GM21526 (cell line): Measurements from ENCODE around the gene EPRS1.
"Not testable (repeated sequence)": the region's sequence is repeated elsewhere in the genome, so short reads cannot be mapped to it uniquely, and the experiment has no call there.

Experiments
- ATAC-seq: cut with Tn5 transposase; IDR thresholded peaks from one replicate; pipeline ENCODE4 v1.9.1; 2021; ENCODE audit warnings: moderate library complexity; ENCODE audit not compliant: unreplicated experiment, low FRiP score

EPRS1 gene

GRCh38 chr1:220040028-220040596 is 6.2 kb downstream of the EPRS1 start:
- no peak for ATAC-seq

DNA sequence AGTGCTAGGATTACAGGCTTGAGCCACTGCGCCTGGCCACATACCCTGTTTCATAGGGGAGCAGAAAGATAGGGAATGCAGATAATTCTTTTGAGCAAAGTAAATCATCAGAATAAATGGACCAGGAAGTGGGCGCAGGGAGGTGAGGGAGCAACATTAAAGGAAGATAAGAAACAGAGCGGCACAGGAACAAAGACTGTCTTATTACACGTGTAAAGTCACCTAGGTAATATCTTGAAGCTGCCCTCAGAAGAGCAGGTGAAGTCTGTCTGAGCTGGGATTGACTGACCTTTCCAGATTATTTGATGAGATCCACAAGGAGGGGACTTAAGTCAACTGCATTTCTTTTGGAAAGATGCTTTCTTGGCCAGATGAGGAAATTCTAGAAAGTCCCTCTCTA is 7.7 kb downstream of the EPRS1 start:
- no peak for ATAC-seq

- not testable (repeated sequence) for ATAC-seq
These were observed 8.5 kb downstream of the EPRS1 start for GRCh38 chr1:220037810-220038209.

DNA sequence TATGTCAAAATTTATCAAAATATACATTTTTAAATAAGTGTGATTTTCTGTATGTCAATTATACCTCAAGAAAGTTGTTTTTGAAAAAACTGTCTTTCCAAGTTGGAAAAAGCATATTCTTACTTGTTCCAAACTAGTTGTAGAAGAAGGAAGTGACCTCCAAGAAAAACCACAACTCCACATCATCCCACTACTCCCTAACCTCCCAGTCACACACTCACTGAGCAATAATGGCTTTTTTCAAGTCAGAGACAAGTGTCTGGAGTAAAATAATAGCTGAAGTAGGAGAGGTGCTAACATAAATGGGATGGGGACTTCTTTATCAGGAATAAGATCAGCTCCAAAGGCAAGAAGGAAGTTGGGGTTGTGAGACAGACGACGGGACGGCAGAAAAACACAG is 13.4 kb downstream of the EPRS1 start:
- no peak for ATAC-seq

- no peak for ATAC-seq
These were observed 15.0 kb downstream of the EPRS1 start for GRCh38 chr1:220031287-220031686.

- ATAC-seq, result no peak
These were observed 17.9 kb downstream of the EPRS1 start for GRCh38 chr1:220028346-220028895.

- ATAC-seq, result no peak
These were observed 27.2 kb downstream of the EPRS1 start for GRCh38 chr1:220019071-220019470.

GRCh38 chr1:220013497-220013896 is 32.8 kb downstream of the EPRS1 start:
- no peak for ATAC-seq

GRCh38 chr1:220012259-220012658 is 34.0 kb downstream of the EPRS1 start:
- ATAC-seq, result no peak

GRCh38 chr1:220011620-220012019 is 34.7 kb downstream of the EPRS1 start:
- no peak for ATAC-seq

DNA sequence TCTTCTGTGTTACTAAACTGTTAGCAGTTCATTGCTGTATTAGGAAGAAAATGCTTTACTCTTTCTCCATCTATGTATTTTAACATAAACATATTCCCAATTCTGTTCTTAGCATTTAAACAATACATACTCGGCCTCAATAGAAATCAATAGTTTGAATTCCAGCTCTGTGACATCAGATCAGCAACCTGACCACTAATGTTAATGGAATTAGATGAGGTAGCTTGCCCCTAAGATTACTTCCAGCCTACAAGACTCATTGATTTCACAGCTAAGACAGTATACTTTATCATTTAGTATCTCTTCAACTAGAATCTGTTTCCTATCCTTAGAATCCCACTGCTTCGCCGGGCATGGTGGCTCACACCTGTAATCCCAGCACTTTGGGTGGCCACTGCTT is 38.9 kb downstream of the EPRS1 start:
- ATAC-seq, result no peak

DNA sequence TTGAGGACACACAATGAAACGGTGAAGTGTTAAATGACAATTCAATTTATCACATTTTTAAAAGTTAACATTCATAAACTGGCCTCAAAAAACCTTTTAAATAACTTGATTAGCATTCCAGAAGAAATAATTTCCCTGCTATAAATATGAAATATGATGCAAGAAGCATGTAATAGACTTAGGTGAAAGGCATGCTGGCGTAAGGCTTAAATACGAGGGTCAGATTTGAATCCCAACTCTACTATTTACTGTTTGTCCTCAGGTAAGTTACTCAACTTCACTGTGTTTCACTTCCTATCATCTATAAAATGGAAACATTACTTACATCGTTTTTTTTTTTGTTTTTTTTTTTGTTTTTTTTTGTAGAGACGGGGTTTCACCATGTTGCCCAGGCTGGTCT is 40.8 kb downstream of the EPRS1 start:
- no peak for ATAC-seq

DNA sequence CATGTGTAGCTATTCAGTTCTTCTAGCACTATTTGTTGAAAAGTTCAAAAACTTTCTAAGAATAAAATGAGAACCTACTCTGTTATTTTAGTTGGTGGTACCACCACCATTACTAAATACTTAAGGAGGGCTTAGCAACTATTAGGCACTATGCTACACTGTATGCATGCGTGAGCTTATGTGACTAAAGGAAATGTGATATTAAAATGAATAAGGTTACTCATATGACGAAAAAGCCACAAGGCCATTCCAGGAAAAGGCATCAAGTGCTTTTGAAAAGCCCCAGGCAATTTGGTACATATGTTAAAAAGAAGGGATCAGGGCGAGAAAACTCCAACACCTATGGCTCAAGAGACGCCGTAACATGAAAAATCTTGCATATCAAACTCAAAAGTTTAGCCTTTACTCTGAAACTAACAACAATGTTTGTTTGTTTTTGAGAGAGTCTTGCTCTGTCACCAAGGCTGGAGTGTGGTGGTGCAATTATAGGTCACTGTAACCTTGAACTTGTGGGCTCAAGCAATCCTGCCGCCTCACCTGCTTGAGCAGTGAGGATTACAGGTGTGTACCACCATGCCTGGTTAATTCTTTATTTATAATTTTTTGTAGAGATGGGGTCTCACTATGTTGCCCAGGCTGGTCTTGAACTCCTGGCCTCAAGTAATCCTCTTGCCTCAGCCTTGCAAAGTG is 42.5 kb downstream of the EPRS1 start:
- ATAC-seq, result no peak

- ATAC-seq, result no peak
These were observed 43.3 kb downstream of the EPRS1 start for GRCh38 chr1:220003015-220003414.

DNA sequence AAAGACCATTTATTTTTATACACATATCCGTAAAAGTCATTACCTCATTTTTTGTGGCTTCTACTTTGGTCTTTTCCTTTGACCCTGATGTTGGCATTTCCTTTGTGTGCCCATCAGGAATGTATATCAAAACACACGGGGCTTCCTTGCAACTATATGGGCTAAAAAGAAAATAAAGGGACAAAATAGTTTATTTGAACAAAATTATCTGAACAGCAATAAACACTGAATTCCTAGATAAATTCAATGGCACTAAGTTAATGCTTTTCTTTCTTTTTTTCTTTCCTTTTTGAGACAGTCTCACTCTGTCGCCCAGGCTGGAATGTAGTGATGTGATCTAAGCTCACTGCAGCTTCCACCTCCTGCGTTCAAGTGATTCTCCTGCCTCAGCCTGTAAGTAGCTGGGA is 45.2 kb downstream of the EPRS1 start:
- no peak for ATAC-seq

- ATAC-seq, result no peak
These were observed 46.5 kb downstream of the EPRS1 start for GRCh38 chr1:219999821-220000220.
